Measurements from ENCODE around the gene ZNF688. TPM values are rescaled to one million over a fixed set of nuclear protein-coding genes. Genes with fewer than 3 reads are reported as not detected.

Gene ZNF688
- polyA plus RNA-seq, 2 of the 4 experiments (the other 2 are of a cell fraction) = 4.6 to 6.7 TPM

DNA sequence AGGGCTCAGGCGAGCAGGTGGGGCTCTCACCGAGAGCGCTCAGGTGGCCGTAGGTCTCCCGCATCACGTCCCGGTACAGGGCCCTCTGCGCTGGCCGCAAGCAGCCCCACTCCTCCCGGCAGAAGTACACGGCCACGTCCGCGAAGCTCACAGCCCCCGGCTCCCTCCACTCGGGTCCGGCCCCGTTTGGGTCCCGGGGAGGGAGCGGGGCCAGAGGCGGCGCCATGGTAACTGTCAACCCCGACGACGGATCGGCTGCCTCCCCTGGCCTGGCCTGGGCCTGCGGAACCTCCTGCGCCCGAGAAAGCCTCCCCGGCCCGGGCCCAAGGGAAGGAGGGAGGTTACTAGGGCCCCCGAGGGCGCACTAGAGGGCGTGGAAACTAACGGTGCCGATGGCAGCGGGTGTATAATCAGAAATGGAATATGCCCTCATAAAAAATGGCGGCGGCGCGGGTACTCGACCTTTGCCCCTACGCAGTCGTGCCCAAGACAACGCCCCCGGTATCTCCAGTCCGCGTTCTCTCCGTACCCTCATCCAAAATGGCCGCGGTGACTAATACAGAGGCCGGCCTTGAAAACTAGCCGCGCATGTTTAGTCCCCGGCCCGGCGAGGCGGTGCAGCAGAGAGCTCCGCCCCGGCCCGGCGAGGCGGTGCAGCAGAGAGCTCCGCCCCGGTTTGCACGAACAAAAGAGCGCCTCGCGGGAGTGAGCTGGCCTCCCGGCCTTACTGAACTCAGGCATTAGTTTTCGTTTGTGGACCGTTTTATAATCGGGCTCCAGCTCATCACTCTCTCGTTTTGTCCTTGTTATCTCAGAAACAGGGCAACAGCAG, 13.3 kb downstream of the ZNF688 start, which contains the start of gene ZNF764 (continued):
- TF ChIP-seq FOXS1 (CRISPR knock-in tag; IDR thresholded peaks at IDR 0.05) (no peak), EHF (CRISPR knock-in tag; IDR thresholded peaks at IDR 0.05) (no peak), MAFK (IDR thresholded peaks at IDR 0.05; ENCODE audit: partially characterized antibody) (no peak), CHD4 (IDR thresholded peaks at IDR 0.05; ENCODE audit: borderline replicate concordance) (no peak), BHLHE40 (IDR thresholded peaks at IDR 0.05; ENCODE audit: low read depth, low read length) (no peak), KDM5A (IDR thresholded peaks at IDR 0.05) (no peak), NR3C1 (IDR thresholded peaks at IDR 0.05) (no peak), ZFP36 (IDR thresholded peaks at IDR 0.05; ENCODE audit: borderline replicate concordance, partially characterized antibody) (no peak), NFE2L2 (conservative IDR thresholded peaks at IDR 0.05; ENCODE audit: low read length) (no peak), RNF2 (IDR thresholded peaks at IDR 0.05; ENCODE audit: borderline replicate concordance, low read depth) (no peak), GATA3 (IDR thresholded peaks at IDR 0.05; ENCODE audit: borderline replicate concordance) (0 out of 2 replicates have a peak, but pooled peaks have one; percentile 3), HOXB13 (CRISPR knock-in tag; IDR thresholded peaks at IDR 0.05; ENCODE audit: low read depth) (no peak; the same call in 1 of the 2 replicates), RARB (CRISPR knock-in tag; IDR thresholded peaks at IDR 0.05) (no peak), ZNF302 (CRISPR knock-in tag; IDR thresholded peaks at IDR 0.05) (no peak), KDM1A (IDR thresholded peaks at IDR 0.05; ENCODE audit: low read depth) (no peak), RAD21 (conservative IDR thresholded peaks at IDR 0.05 in 1 of 2, IDR thresholded peaks at IDR 0.05 in 1 of 2) (peak in 1 of 2 experiments; percentile 19; a peak in 1 of 5 replicates), JUNB (IDR thresholded peaks at IDR 0.05) (no peak), POLR2A (IDR thresholded peaks at IDR 0.05; ENCODE audit: low read length) (peak; percentile 55)
- TF ChIP-seq, protein P1, sequence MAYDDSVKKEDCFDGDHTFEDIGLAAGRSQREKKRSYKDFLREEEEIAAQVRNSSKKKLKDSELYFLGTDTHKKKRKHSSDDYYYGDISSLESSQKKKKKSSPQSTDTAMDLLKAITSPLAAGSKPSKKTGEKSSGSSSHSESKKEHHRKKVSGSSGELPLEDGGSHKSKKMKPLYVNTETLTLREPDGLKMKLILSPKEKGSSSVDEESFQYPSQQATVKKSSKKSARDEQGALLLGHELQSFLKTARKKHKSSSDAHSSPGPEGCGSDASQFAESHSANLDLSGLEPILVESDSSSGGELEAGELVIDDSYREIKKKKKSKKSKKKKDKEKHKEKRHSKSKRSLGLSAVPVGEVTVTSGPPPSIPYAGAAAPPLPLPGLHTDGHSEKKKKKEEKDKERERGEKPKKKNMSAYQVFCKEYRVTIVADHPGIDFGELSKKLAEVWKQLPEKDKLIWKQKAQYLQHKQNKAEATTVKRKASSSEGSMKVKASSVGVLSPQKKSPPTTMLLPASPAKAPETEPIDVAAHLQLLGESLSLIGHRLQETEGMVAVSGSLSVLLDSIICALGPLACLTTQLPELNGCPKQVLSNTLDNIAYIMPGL (CRISPR knock-in tag; IDR thresholded peaks at IDR 0.05; ENCODE audit: borderline replicate concordance) = no peak
- TF ChIP-seq, protein P2, sequence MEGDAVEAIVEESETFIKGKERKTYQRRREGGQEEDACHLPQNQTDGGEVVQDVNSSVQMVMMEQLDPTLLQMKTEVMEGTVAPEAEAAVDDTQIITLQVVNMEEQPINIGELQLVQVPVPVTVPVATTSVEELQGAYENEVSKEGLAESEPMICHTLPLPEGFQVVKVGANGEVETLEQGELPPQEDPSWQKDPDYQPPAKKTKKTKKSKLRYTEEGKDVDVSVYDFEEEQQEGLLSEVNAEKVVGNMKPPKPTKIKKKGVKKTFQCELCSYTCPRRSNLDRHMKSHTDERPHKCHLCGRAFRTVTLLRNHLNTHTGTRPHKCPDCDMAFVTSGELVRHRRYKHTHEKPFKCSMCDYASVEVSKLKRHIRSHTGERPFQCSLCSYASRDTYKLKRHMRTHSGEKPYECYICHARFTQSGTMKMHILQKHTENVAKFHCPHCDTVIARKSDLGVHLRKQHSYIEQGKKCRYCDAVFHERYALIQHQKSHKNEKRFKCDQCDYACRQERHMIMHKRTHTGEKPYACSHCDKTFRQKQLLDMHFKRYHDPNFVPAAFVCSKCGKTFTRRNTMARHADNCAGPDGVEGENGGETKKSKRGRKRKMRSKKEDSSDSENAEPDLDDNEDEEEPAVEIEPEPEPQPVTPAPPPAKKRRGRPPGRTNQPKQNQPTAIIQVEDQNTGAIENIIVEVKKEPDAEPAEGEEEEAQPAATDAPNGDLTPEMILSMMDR (IDR thresholded peaks at IDR 0.05) = no peak
- TF ChIP-seq, protein P3, sequence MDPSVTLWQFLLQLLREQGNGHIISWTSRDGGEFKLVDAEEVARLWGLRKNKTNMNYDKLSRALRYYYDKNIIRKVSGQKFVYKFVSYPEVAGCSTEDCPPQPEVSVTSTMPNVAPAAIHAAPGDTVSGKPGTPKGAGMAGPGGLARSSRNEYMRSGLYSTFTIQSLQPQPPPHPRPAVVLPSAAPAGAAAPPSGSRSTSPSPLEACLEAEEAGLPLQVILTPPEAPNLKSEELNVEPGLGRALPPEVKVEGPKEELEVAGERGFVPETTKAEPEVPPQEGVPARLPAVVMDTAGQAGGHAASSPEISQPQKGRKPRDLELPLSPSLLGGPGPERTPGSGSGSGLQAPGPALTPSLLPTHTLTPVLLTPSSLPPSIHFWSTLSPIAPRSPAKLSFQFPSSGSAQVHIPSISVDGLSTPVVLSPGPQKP (IDR thresholded peaks at IDR 0.05; ENCODE audit: low read depth, low read length) = no peak

DNA sequence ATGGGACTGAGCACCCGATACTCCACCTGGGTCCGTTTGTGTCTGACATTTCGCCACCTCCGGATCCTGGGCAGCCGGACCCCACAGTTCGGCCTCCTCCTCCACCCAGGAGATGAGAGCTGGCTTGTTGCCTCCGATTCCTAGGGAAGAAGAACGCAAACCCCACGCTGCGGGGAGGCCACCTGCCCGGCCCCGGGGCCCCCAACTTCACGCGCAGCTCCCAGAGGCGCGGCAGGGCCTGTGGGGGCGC, 13.9 kb downstream of the ZNF688 start:
- TF ChIP-seq NR3C1 (IDR thresholded peaks at IDR 0.05) (no peak), RFX5 (IDR thresholded peaks at IDR 0.05) (no peak)
- CTCF ChIA-PET = interaction anchor here (0.6 to 2.8 kb wide), 16 partner anchors 8 to 127 kb away, joined by 3 to 10 read pairs (median 6); partner anchors contain the start of genes DCTPP1 and ZNF688
- Histone ChIP-seq H3K27ac (peak overlapping the region; percentile 93 to 98), H3K4me3 (peak overlapping the region; percentile 82), H3K4me1 (peaks cover 4% of the 10 kb centered on the region; the same call in 1 of the 3 replicates), H3K4me2 (peak overlapping the region; percentile 89), H3K9me3 (no peaks in the 10 kb centered on the region)
- whole genome bisulfite sequencing (ENCODE audit: missing lambda C conversion rate) = 0% methylated on average over 1 of the region's 17 CpGs
- ATAC-seq = peak; percentile 14 to 15; a peak in 4 of 6 replicates
- DNase-seq (ENCODE audit: low read depth in 1 of 2, low spot score in 1 of 2) = no peak
- POLR2A ChIA-PET = interaction anchor here (0.6 to 2.8 kb wide), 8 partner anchors 9 to 98 kb away, joined by 3 to 44 read pairs (median 10); partner anchors contain the start of genes ZNF688 and ZNF747
- no peak for FAIRE-seq
